ENCODE results near the gene EHD1.

The EHD1 gene

GRCh38 chr11:64882243-64882642 is 3.8 kb upstream of the EHD1 start:
- Histone ChIP-seq H3K27me3 (replicated peaks; ENCODE audit: control insufficient read depth, insufficient read depth, low read length) (no peaks in the 10 kb centered on the region), H3K4me3 (replicated peaks; ENCODE audit: low read depth, low read length) (no peak overlapping the region), H3K36me3 (ENCODE audit: control insufficient read depth, insufficient read depth, low read length) (no peaks in the 10 kb centered on the region)
- DNase-seq (ENCODE audit: extremely low read depth, insufficient read length): no peak
- TF ChIP-seq CTCF (IDR thresholded peaks at IDR 0.05; ENCODE audit: insufficient read depth, low read length, poor library complexity, severe bottlenecking): no peak

GRCh38 chr11:64881476-64881875 is 3.1 kb upstream of the EHD1 start:
- TF ChIP-seq CTCF (IDR thresholded peaks at IDR 0.05; ENCODE audit: insufficient read depth, low read length, poor library complexity, severe bottlenecking): no peak
- Histone ChIP-seq H3K4me3 (replicated peaks; ENCODE audit: low read depth, low read length) (no peak overlapping the region), H3K36me3 (ENCODE audit: control insufficient read depth, insufficient read depth, low read length) (no peaks in the 10 kb centered on the region), H3K27me3 (replicated peaks; ENCODE audit: control insufficient read depth, insufficient read depth, low read length) (no peaks in the 10 kb centered on the region)
- DNase-seq (ENCODE audit: extremely low read depth, insufficient read length): no peak

GRCh38 chr11:64880240-64881001 is 2.0 kb upstream of the EHD1 start:
- Histone ChIP-seq H3K27me3 (replicated peaks; ENCODE audit: control insufficient read depth, insufficient read depth, low read length) (no peaks in the 10 kb centered on the region), H3K36me3 (ENCODE audit: control insufficient read depth, insufficient read depth, low read length) (peaks cover 5% of the 10 kb centered on the region), H3K4me3 (replicated peaks; ENCODE audit: low read depth, low read length) (peak overlapping the region; percentile 45)
- TF ChIP-seq CTCF (IDR thresholded peaks at IDR 0.05; ENCODE audit: insufficient read depth, low read length, poor library complexity, severe bottlenecking): no peak
- no peak for DNase-seq (ENCODE audit: extremely low read depth, insufficient read length)

- H3K27me3 ChIP-seq (replicated peaks; ENCODE audit: control insufficient read depth, insufficient read depth, low read length): no peaks in the 10 kb centered on the region
- TF ChIP-seq CTCF (IDR thresholded peaks at IDR 0.05; ENCODE audit: insufficient read depth, low read length, poor library complexity, severe bottlenecking): no peak
- DNase-seq (ENCODE audit: extremely low read depth, insufficient read length): no peak
Observed at GRCh38 chr11:64879244-64879900, 951 bp upstream of the EHD1 start.

GRCh38 chr11:64878223-64878493 is 263 bp downstream of the EHD1 start:
- H3K27me3 ChIP-seq (replicated peaks; ENCODE audit: control insufficient read depth, insufficient read depth, low read length): no peaks in the 10 kb centered on the region
- no peak for DNase-seq (ENCODE audit: extremely low read depth, insufficient read length)

More at GRCh38 chr11:64879244-64879900, 951 bp upstream of the EHD1 start:
- Histone ChIP-seq H3K36me3 (ENCODE audit: control insufficient read depth, insufficient read depth, low read length) (peaks cover 9% of the 10 kb centered on the region), H3K4me3 (replicated peaks; ENCODE audit: low read depth, low read length) (peak overlapping the region; percentile 99)

More at GRCh38 chr11:64878223-64878493, 263 bp downstream of the EHD1 start:
- Histone ChIP-seq H3K36me3 (ENCODE audit: control insufficient read depth, insufficient read depth, low read length) (peaks cover 14% of the 10 kb centered on the region), H3K4me3 (replicated peaks; ENCODE audit: low read depth, low read length) (peak overlapping the region; percentile 99)
- TF ChIP-seq CTCF (IDR thresholded peaks at IDR 0.05; ENCODE audit: insufficient read depth, low read length, poor library complexity, severe bottlenecking): no peak

All from GM06990 (cell line).